ENCODE data around the gene ADGRB3. TPM values are rescaled to one million over a fixed set of nuclear protein-coding genes. Genes with fewer than 3 reads are reported as not detected.

The ADGRB3 gene
- total and polyA plus RNA-seq, 2 donors (not counting 3 experiments of a cell fraction or from before 2014, with no cell fraction given), result not detected

DNA sequence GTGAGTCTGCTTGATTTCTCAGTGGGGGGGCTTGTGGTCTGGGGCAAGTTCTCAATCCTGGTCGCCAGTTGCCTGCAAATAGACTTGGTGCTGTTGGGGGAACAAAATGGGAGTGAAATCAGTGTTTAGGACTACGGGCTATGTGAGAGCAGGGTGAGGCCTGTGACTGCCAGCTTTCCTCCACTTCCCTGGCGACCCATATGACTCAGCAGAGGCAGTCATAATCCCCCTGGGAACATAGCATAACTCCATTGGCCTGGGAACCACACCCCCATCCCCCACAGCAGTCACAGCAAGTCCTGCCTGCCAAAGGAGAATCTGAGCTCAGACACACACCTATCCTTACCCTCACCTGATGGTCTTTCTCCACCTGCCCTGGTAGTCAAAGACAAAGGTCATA, 773.8 kb downstream of the ADGRB3 start:
- H3K27ac ChIP-seq (ENCODE audit: insufficient read depth, low read depth, low read length), result no peak overlapping the region
- no peak overlapping the region for H3K4me2 ChIP-seq (ENCODE audit: insufficient read depth, low read length)
- no peak overlapping the region for H3K9ac ChIP-seq (replicated peaks; ENCODE audit: extremely low read depth, insufficient read depth, low read length)
- H3K9me1 ChIP-seq (replicated peaks; ENCODE audit: control insufficient read depth, extremely low read depth, insufficient read depth, low read length), result no peaks in the 10 kb centered on the region
- H3K27me3 ChIP-seq (ENCODE audit: control insufficient read depth in 2 of 2, insufficient read depth in 2 of 2, low read length in 2 of 2), result no peaks in the 10 kb centered on the region
- H2AFZ ChIP-seq (ENCODE audit: low read depth, low read length), result no peak overlapping the region
- TF ChIP-seq, protein P1, sequence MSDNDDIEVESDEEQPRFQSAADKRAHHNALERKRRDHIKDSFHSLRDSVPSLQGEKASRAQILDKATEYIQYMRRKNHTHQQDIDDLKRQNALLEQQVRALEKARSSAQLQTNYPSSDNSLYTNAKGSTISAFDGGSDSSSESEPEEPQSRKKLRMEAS (IDR thresholded peaks at IDR 0.05; ENCODE audit: insufficient read depth, insufficient read length), result no peak
- TF ChIP-seq POLR2AphosphoS5 (IDR thresholded peaks at IDR 0.05; ENCODE audit: insufficient read depth, low read depth, low read length), result no peak
- no peak for TF ChIP-seq JUN (IDR thresholded peaks at IDR 0.05; ENCODE audit: borderline replicate concordance, insufficient read depth, insufficient read length, low read depth)
- TF ChIP-seq, protein P2, sequence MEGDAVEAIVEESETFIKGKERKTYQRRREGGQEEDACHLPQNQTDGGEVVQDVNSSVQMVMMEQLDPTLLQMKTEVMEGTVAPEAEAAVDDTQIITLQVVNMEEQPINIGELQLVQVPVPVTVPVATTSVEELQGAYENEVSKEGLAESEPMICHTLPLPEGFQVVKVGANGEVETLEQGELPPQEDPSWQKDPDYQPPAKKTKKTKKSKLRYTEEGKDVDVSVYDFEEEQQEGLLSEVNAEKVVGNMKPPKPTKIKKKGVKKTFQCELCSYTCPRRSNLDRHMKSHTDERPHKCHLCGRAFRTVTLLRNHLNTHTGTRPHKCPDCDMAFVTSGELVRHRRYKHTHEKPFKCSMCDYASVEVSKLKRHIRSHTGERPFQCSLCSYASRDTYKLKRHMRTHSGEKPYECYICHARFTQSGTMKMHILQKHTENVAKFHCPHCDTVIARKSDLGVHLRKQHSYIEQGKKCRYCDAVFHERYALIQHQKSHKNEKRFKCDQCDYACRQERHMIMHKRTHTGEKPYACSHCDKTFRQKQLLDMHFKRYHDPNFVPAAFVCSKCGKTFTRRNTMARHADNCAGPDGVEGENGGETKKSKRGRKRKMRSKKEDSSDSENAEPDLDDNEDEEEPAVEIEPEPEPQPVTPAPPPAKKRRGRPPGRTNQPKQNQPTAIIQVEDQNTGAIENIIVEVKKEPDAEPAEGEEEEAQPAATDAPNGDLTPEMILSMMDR (IDR thresholded peaks at IDR 0.05; ENCODE audit: extremely low read depth in 1 of 2, insufficient read depth in 1 of 2, low read depth in 1 of 2, low read length in 2 of 2), result no peak
- no peak for TF ChIP-seq EZH2 (IDR thresholded peaks at IDR 0.05; ENCODE audit: borderline replicate concordance, low read depth, low read length, severe bottlenecking)
- no peaks in the 10 kb centered on the region for H3K79me2 ChIP-seq (ENCODE audit: control insufficient read depth, insufficient read depth, low read length)
- CTCF ChIA-PET, result no interaction called here
- no peaks in the 10 kb centered on the region for H3K4me1 ChIP-seq (ENCODE audit: control insufficient read depth, extremely low read depth, insufficient read depth, low read length)
- H3K9me3 ChIP-seq (replicated peaks; ENCODE audit: control insufficient read depth, insufficient read depth, low read length), result peaks cover 3% of the 10 kb centered on the region
- intact Hi-C loops (cut with micrococcal nuclease) (no loop called here), dilution Hi-C loops (cut with MboI; ENCODE audit: extremely low pct_ligation_motif_present, low sequenced_read_pairs) (no loop called here)
- POLR2A ChIA-PET, result no interaction called here
- DNase-seq (ENCODE audit: low read depth, low spot score) (no peak), FAIRE-seq (no peak)
- no peak overlapping the region for H3K4me3 ChIP-seq (replicated peaks in 1 of 3; ENCODE audit: insufficient read depth in 1 of 3, low read depth in 1 of 3, low read length in 3 of 3)
- BruUV-seq (replicated peaks), result no TSS peak
- no peaks in the 10 kb centered on the region for H3K36me3 ChIP-seq (ENCODE audit: control insufficient read depth in 2 of 2, extremely low read depth in 1 of 2, insufficient read depth in 2 of 2, low read length in 2 of 2)
- no peaks in the 10 kb centered on the region for H4K20me1 ChIP-seq (replicated peaks; ENCODE audit: control insufficient read depth, extremely low read depth, insufficient read depth, low read length)

DNA sequence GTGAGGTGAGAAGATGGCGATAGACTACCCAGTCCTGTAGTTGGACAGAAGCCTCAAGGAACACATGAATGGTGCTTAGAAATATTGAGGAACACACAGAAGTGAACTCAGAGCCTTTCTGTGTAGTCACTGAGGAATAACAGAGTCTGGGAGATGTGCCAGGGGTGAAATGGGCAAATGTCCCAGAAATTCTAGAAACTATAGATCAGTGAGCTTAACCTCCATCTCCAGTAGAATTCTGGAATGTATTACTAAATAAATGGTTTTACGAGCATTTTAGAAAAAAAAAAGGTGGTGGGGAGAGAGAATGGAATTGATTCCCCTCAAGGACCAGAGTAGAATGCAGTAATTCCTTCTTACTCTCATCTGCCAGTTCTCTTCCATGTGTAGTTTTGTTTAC, 781.7 kb downstream of the ADGRB3 start:
- dilution Hi-C loops (cut with MboI; ENCODE audit: extremely low pct_ligation_motif_present, low sequenced_read_pairs), result no loop called here
- no peak for DNase-seq (ENCODE audit: low read depth, low spot score)
- Histone ChIP-seq H3K79me2 (ENCODE audit: control insufficient read depth, insufficient read depth, low read length) (no peaks in the 10 kb centered on the region), H3K4me1 (ENCODE audit: control insufficient read depth, extremely low read depth, insufficient read depth, low read length) (no peaks in the 10 kb centered on the region), H3K9me1 (replicated peaks; ENCODE audit: control insufficient read depth, extremely low read depth, insufficient read depth, low read length) (no peaks in the 10 kb centered on the region), H3K36me3 (ENCODE audit: control insufficient read depth in 2 of 2, extremely low read depth in 1 of 2, insufficient read depth in 2 of 2, low read length in 2 of 2) (no peaks in the 10 kb centered on the region), H3K9ac (replicated peaks; ENCODE audit: extremely low read depth, insufficient read depth, low read length) (no peak overlapping the region), H3K4me2 (ENCODE audit: insufficient read depth, low read length) (no peak overlapping the region), H3K4me3 (replicated peaks in 1 of 3; ENCODE audit: insufficient read depth in 1 of 3, low read depth in 1 of 3, low read length in 3 of 3) (no peak overlapping the region), H3K9me3 (replicated peaks; ENCODE audit: control insufficient read depth, insufficient read depth, low read length) (no peaks in the 10 kb centered on the region), H2AFZ (ENCODE audit: low read depth, low read length) (no peak overlapping the region), H3K27ac (ENCODE audit: insufficient read depth, low read depth, low read length) (no peak overlapping the region), H3K27me3 (ENCODE audit: control insufficient read depth in 2 of 2, insufficient read depth in 2 of 2, low read length in 2 of 2) (no peaks in the 10 kb centered on the region), H4K20me1 (replicated peaks; ENCODE audit: control insufficient read depth, extremely low read depth, insufficient read depth, low read length) (no peaks in the 10 kb centered on the region)
- CTCF ChIA-PET, result no interaction called here
- intact Hi-C loops (cut with micrococcal nuclease), result no loop called here
- no peak for FAIRE-seq
- POLR2A ChIA-PET, result no interaction called here
- TF ChIP-seq EZH2 (IDR thresholded peaks at IDR 0.05; ENCODE audit: borderline replicate concordance, low read depth, low read length, severe bottlenecking) (no peak), JUN (IDR thresholded peaks at IDR 0.05; ENCODE audit: borderline replicate concordance, insufficient read depth, insufficient read length, low read depth) (no peak), POLR2AphosphoS5 (IDR thresholded peaks at IDR 0.05; ENCODE audit: insufficient read depth, low read depth, low read length) (no peak), MYC (IDR thresholded peaks at IDR 0.05; ENCODE audit: low read depth, low read length) (no peak), POLR2A (IDR thresholded peaks at IDR 0.05; ENCODE audit: low read depth, low read length) (no peak)
- TF ChIP-seq, protein P2 (IDR thresholded peaks at IDR 0.05; ENCODE audit: extremely low read depth in 1 of 2, insufficient read depth in 1 of 2, low read depth in 1 of 2, low read length in 2 of 2), result no peak
- TF ChIP-seq, protein P1 (IDR thresholded peaks at IDR 0.05; ENCODE audit: insufficient read depth, insufficient read length), result no peak
- BruUV-seq (replicated peaks), result no TSS peak
